Mesenchymal stem cell (in vitro differentiated cells and primary cell): ENCODE data around the gene ROBO1.

Experiments
- DNase-seq: peaks from one replicate; pipeline ENCODE4 v3.0.0-alpha.2; 2013
- H2AFZ ChIP-seq: one replicate; pipeline ENCODE4 v1.6.1; 2013; ENCODE audit warnings: low read depth, mild to moderate bottlenecking, control low read depth, inconsistent platforms, low read length, moderate library complexity
- H2AK5ac ChIP-seq: 2 replicates; pipeline ENCODE4 v1.6.1; 2013; ENCODE audit warnings: low read length, moderate library complexity, mild to moderate bottlenecking, inconsistent platforms; ENCODE audit not compliant: severe bottlenecking
- H2BK120ac ChIP-seq: one replicate; pipeline ENCODE4 v1.6.1; 2013; ENCODE audit warnings: low read depth, mild to moderate bottlenecking, inconsistent platforms, low read length, moderate library complexity
- H2BK12ac ChIP-seq, 2 experiments: one replicate each; pipeline ENCODE4 v1.6.1; 2013; ENCODE audit warnings: inconsistent platforms in 2 of 2, low read length in 2 of 2, mild to moderate bottlenecking in 2 of 2, moderate library complexity in 2 of 2, control low read depth in 1 of 2
- H2BK15ac ChIP-seq: one replicate; pipeline ENCODE4 v1.6.1; 2013; ENCODE audit warnings: mild to moderate bottlenecking, low read depth, inconsistent platforms; ENCODE audit not compliant: poor library complexity, severe bottlenecking
- H2BK5ac ChIP-seq: 2 replicates; pipeline ENCODE4 v1.6.1; 2013; ENCODE audit warnings: low read depth, mild to moderate bottlenecking, low read length, control low read depth, inconsistent platforms; ENCODE audit not compliant: poor library complexity, severe bottlenecking
- H3K14ac ChIP-seq, 2 experiments: one replicate each; pipeline ENCODE4 v1.6.1; 2013; ENCODE audit warnings: inconsistent platforms in 2 of 2, low read length in 2 of 2, control low read depth in 1 of 2, mild to moderate bottlenecking in 1 of 2, moderate library complexity in 1 of 2
- H3K18ac ChIP-seq, 2 experiments: one replicate each; pipeline ENCODE4 v1.6.1; 2013; ENCODE audit warnings: inconsistent platforms in 2 of 2, low read length in 2 of 2, control low read depth in 1 of 2, low read depth in 1 of 2, mild to moderate bottlenecking in 1 of 2
- H3K23ac ChIP-seq, 2 experiments: one replicate each; pipeline ENCODE4 v1.6.1; 2013; ENCODE audit warnings: inconsistent platforms in 2 of 2, low read length in 2 of 2, mild to moderate bottlenecking in 2 of 2, moderate library complexity in 2 of 2, control low read depth in 1 of 2
- H3K27ac ChIP-seq: 2 replicates; pipeline ENCODE4 v1.5.1; 2013; ENCODE audit warnings: mild to moderate bottlenecking, moderate library complexity, low read length, control low read depth, inconsistent platforms; ENCODE audit not compliant: poor library complexity, severe bottlenecking
- H3K27me3 ChIP-seq, 2 experiments: 2 replicates each; pipeline versions ENCODE4 v1.6.1 to v1.7.0; 2013; ENCODE audit warnings: low read length in 2 of 2, mild to moderate bottlenecking in 2 of 2, moderate library complexity in 2 of 2, control low read depth in 1 of 2, inconsistent platforms in 1 of 2; ENCODE audit not compliant: control insufficient read depth in 1 of 2, insufficient read depth in 1 of 2
- H3K36me3 ChIP-seq, 2 experiments: 2 replicates each; pipeline versions ENCODE4 v1.6.1 to v1.7.0; 2013; ENCODE audit warnings: low read length in 2 of 2, control low read depth in 1 of 2, inconsistent platforms in 1 of 2, low read depth in 1 of 2, mild to moderate bottlenecking in 1 of 2; ENCODE audit not compliant: insufficient read depth in 2 of 2, control insufficient read depth in 1 of 2
- H3K4ac ChIP-seq, 2 experiments: one replicate each; pipeline ENCODE4 v1.6.1; 2013; ENCODE audit warnings: inconsistent platforms in 2 of 2, low read length in 2 of 2, mild to moderate bottlenecking in 2 of 2, moderate library complexity in 2 of 2, control low read depth in 1 of 2, low read depth in 1 of 2
- H3K4me1 ChIP-seq: 2 replicates; pipeline ENCODE4 v1.6.1; 2013; ENCODE audit warnings: low read depth, low read length, control low read depth; ENCODE audit not compliant: control insufficient read depth, insufficient read depth
- H3K4me2 ChIP-seq: 2 replicates; pipeline ENCODE4 v1.6.1; 2013; ENCODE audit warnings: low read length, mild to moderate bottlenecking, inconsistent platforms; ENCODE audit not compliant: poor library complexity, severe bottlenecking
- H3K4me3 ChIP-seq, 2 experiments: 2 replicates each; pipeline versions ENCODE4 v1.5.1 to v1.7.0; 2013; ENCODE audit warnings: low read length in 2 of 2, mild to moderate bottlenecking in 2 of 2, control low read depth in 1 of 2, low read depth in 1 of 2; ENCODE audit not compliant: insufficient read depth in 1 of 2
- H3K79me1 ChIP-seq: replicated peaks from 2 replicates; pipeline ENCODE4 v1.6.1; 2013; ENCODE audit warnings: mild to moderate bottlenecking, control low read depth, low read length, inconsistent platforms; ENCODE audit not compliant: poor library complexity, severe bottlenecking
- H3K9ac ChIP-seq: 2 replicates; pipeline ENCODE4 v1.7.0; 2013; ENCODE audit warnings: mild to moderate bottlenecking, low read length, moderate library complexity
- H3K9me3 ChIP-seq: 2 replicates; pipeline ENCODE4 v1.7.0; 2013; ENCODE audit warnings: mild to moderate bottlenecking, low read length; ENCODE audit not compliant: control insufficient read depth
- H4K8ac ChIP-seq: one replicate; pipeline ENCODE4 v1.6.1; 2013; ENCODE audit warnings: inconsistent platforms, mild to moderate bottlenecking, low read length, moderate library complexity
- H4K91ac ChIP-seq: one replicate; pipeline ENCODE4 v1.6.1; 2013; ENCODE audit warnings: mild to moderate bottlenecking, low read length, inconsistent platforms
- WGBS: methylation state at CpG from one replicate; pipeline ENCODE4 v1.1.7; 2013; ENCODE audit warnings: mixed read lengths; 5-methylcytosine and 5-hydroxymethylcytosine counted together

The ROBO1 gene

DNA sequence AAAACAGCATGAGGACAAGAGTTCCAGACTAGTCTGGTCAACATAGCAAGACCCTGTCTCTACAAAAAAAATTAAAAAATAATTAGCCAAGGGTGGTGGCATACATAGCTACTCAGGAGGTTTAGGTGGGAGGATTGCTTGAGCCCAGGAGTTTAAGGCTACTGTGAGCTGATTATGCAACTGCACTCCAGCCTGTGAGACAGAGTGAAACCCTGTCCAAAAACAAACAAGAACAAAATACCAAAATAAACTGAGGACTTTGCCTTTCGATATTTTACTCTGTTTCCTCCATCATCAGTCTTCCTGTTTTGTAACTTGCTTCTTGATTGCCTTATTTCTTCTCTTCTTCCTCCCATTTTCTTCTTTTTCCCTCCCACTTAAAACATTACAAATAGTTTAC lies 504.4 kb downstream of the ROBO1 start:
- H3K9me3 ChIP-seq = no peaks in the 10 kb centered on the region
- no peaks in the 10 kb centered on the region for H3K27me3 ChIP-seq
- H3K4me1 ChIP-seq = no peaks in the 10 kb centered on the region
- DNase-seq = no peak
- H3K27ac ChIP-seq = no peak overlapping the region
- no peak overlapping the region for H3K14ac ChIP-seq
- H4K8ac ChIP-seq = no peak overlapping the region
- no peak overlapping the region for H3K18ac ChIP-seq
- H3K4me2 ChIP-seq = no peak overlapping the region
- no peaks in the 10 kb centered on the region for H3K79me1 ChIP-seq
- H2BK12ac ChIP-seq = no peak overlapping the region
- no peak overlapping the region for H4K91ac ChIP-seq
- no peak overlapping the region for H3K4ac ChIP-seq
- no peak overlapping the region for H3K4me3 ChIP-seq
- peak overlapping the region; percentile 26 for H3K9ac ChIP-seq
- no peak overlapping the region for H2AFZ ChIP-seq
- H3K23ac ChIP-seq = no peak overlapping the region
- H2AK5ac ChIP-seq = no peak overlapping the region
- WGBS = 94% methylated on average over 1 of the region's 1 CpG
- H2BK15ac ChIP-seq = no peak overlapping the region
- H2BK5ac ChIP-seq = no peak overlapping the region
- H2BK120ac ChIP-seq = no peak overlapping the region
- no peaks in the 10 kb centered on the region for H3K36me3 ChIP-seq

DNA sequence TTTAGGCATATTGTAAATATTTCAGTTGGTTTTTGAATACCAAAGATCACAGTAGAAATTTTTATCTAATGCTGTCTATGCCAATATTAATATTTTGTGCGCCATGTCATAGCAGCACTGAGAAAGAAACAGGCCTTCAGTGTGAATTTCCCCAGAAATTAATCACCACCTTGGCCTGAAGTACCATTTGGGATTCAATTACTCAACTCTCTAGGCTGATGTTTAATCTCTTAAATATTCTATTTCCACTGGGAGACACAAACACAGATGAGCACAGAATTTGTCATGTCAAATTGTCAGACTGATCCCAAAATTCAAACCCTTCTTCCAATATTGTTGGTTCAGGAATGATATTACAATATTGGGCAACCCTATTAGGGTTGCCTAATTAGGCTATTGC lies 509.3 kb downstream of the ROBO1 start:
- no peak overlapping the region for H2BK15ac ChIP-seq
- no peak for DNase-seq
- H2AK5ac ChIP-seq = no peak overlapping the region
- no peak overlapping the region for H2BK12ac ChIP-seq
- no peak overlapping the region for H3K4me3 ChIP-seq
- H3K36me3 ChIP-seq = no peaks in the 10 kb centered on the region
- no peak overlapping the region for H3K27ac ChIP-seq
- H3K23ac ChIP-seq = no peak overlapping the region
- no peak overlapping the region for H2BK5ac ChIP-seq
- no peak overlapping the region for H3K4me2 ChIP-seq
- no peak overlapping the region for H3K18ac ChIP-seq
- no peak overlapping the region for H3K4ac ChIP-seq
- peak overlapping the region; percentile 16 for H3K9ac ChIP-seq
- no peak overlapping the region for H3K14ac ChIP-seq
- H2AFZ ChIP-seq = no peak overlapping the region
- no peak overlapping the region for H4K8ac ChIP-seq
- H3K79me1 ChIP-seq = no peaks in the 10 kb centered on the region
- no peaks in the 10 kb centered on the region for H3K9me3 ChIP-seq
- no peaks in the 10 kb centered on the region for H3K4me1 ChIP-seq
- no peaks in the 10 kb centered on the region for H3K27me3 ChIP-seq
- 88% methylated on average over 1 of the region's 1 CpG for WGBS
- H4K91ac ChIP-seq = no peak overlapping the region
- H2BK120ac ChIP-seq = no peak overlapping the region

- H3K9me3 ChIP-seq = no peaks in the 10 kb centered on the region
- DNase-seq = no peak
- H3K27me3 ChIP-seq = no peaks in the 10 kb centered on the region
- no peak overlapping the region for H3K18ac ChIP-seq
- H3K4me1 ChIP-seq = no peaks in the 10 kb centered on the region
- no peak overlapping the region for H2BK120ac ChIP-seq
- H3K4me2 ChIP-seq = no peak overlapping the region
- peak overlapping the region; percentile 16 for H3K9ac ChIP-seq
- H2AFZ ChIP-seq = no peak overlapping the region
- H2BK5ac ChIP-seq = no peak overlapping the region
- no CpG with 5 or more reads among the region's 1 CpG for WGBS
- no peak overlapping the region for H3K14ac ChIP-seq
- no peak overlapping the region for H3K4me3 ChIP-seq
- H4K8ac ChIP-seq = no peak overlapping the region
- no peak overlapping the region for H3K23ac ChIP-seq
- no peaks in the 10 kb centered on the region for H3K79me1 ChIP-seq
- no peak overlapping the region for H2BK15ac ChIP-seq
- no peak overlapping the region for H4K91ac ChIP-seq
- no peak overlapping the region for H2BK12ac ChIP-seq
- no peaks in the 10 kb centered on the region for H3K36me3 ChIP-seq
- H3K27ac ChIP-seq = no peak overlapping the region
- H3K4ac ChIP-seq = no peak overlapping the region
- H2AK5ac ChIP-seq = no peak overlapping the region
Observed at GRCh38 chr3:79257791-79258190, 510.0 kb downstream of the ROBO1 start.

GRCh38 chr3:79255702-79256101 lies 512.1 kb downstream of the ROBO1 start:
- Histone ChIP-seq H2BK12ac (no peak overlapping the region), H3K4me1 (no peaks in the 10 kb centered on the region), H3K79me1 (no peaks in the 10 kb centered on the region), H4K8ac (no peak overlapping the region), H3K4me2 (no peak overlapping the region), H2BK15ac (no peak overlapping the region), H3K36me3 (no peaks in the 10 kb centered on the region), H3K14ac (no peak overlapping the region), H3K27me3 (no peaks in the 10 kb centered on the region), H2BK120ac (no peak overlapping the region), H2AK5ac (no peak overlapping the region), H2BK5ac (no peak overlapping the region), H3K27ac (no peak overlapping the region), H3K4me3 (no peak overlapping the region), H3K23ac (no peak overlapping the region), H4K91ac (no peak overlapping the region), H3K9ac (no peak overlapping the region), H3K9me3 (no peaks in the 10 kb centered on the region), H3K4ac (no peak overlapping the region), H3K18ac (no peak overlapping the region), H2AFZ (no peak overlapping the region)
- WGBS = 90% methylated on average over 2 of the region's 2 CpGs
- DNase-seq = no peak
